Keratinocyte (primary cell): ENCODE results near the gene STK11. TPM values are rescaled to one million over a fixed set of nuclear protein-coding genes. Genes with fewer than 3 reads are reported as not detected.
A peak's percentile ranks its signal among the peaks of the same experiment; 100 is the strongest.

Experiments
- DNase-seq: peaks from one replicate; pipeline ENCODE4 v3.0.0-alpha.2; 2011; ENCODE audit warnings: low read depth, missing footprints, low spot score
- FAIRE-seq: peaks from 2 replicates; lab custom pipeline; 2011; peaks lifted over from hg19 to GRCh38; lab: Jason Lieb, UNC
- H2AFZ ChIP-seq: 2 replicates; pipeline ENCODE4 v1.6.0; 2012; ENCODE audit warnings: low read length, control low read depth, inconsistent platforms; ENCODE audit not compliant: control insufficient read depth
- H3K27ac ChIP-seq: 2 replicates; pipeline ENCODE4 v1.5.1; 2011; ENCODE audit warnings: low read length; ENCODE audit not compliant: control insufficient read depth, insufficient read depth
- H3K27me3 ChIP-seq: 3 replicates; pipeline ENCODE4 v1.6.0; 2011; ENCODE audit warnings: low read length; ENCODE audit not compliant: control insufficient read depth, insufficient read depth; ENCODE audit errors: extremely low read depth
- H3K36me3 ChIP-seq, 2 experiments: 2 replicates in 1 of 2; 3 replicates in 1 of 2; pipeline ENCODE4 v1.5.1; 2011; ENCODE audit warnings: low read length in 2 of 2, mild to moderate bottlenecking in 1 of 2; ENCODE audit not compliant: control insufficient read depth in 2 of 2, insufficient read depth in 2 of 2; ENCODE audit errors: extremely low read depth in 1 of 2
- H3K4me1 ChIP-seq: 3 replicates; pipeline ENCODE4 v1.5.1; 2011; ENCODE audit warnings: low read length; ENCODE audit not compliant: control insufficient read depth, insufficient read depth; ENCODE audit errors: extremely low read depth
- H3K4me2 ChIP-seq: 3 replicates; pipeline ENCODE4 v1.6.0; 2011; ENCODE audit warnings: low read depth, low read length; ENCODE audit not compliant: control insufficient read depth, insufficient read depth; ENCODE audit errors: extremely low read depth
- H3K4me3 ChIP-seq, 3 experiments: fragments of 200-600 bp in 1 of 3; sonication (generic) in 1 of 3; 2 replicates in 2 of 3; 3 replicates in 1 of 3; pipeline ENCODE4 v1.5.1; 2011 to 2016; ENCODE audit warnings: low read length in 3 of 3, mild to moderate bottlenecking in 3 of 3, control low read depth in 2 of 3, inconsistent platforms in 1 of 3, low read depth in 1 of 3, mixed read lengths in 1 of 3, mixed run types in 1 of 3, moderate library complexity in 1 of 3; ENCODE audit not compliant: control insufficient read depth in 2 of 3, insufficient read depth in 2 of 3; ENCODE audit errors: extremely low read depth in 1 of 3
- H3K79me2 ChIP-seq: 2 replicates; pipeline ENCODE4 v1.6.0; 2012; ENCODE audit warnings: low read length; ENCODE audit not compliant: control insufficient read depth, insufficient read depth
- H3K9ac ChIP-seq: 3 replicates; pipeline ENCODE4 v1.6.0; 2011; ENCODE audit warnings: low read length; ENCODE audit not compliant: control insufficient read depth, insufficient read depth; ENCODE audit errors: extremely low read depth
- H3K9me1 ChIP-seq: 3 replicates; pipeline ENCODE4 v1.6.0; 2011; ENCODE audit warnings: low read length; ENCODE audit not compliant: control insufficient read depth, insufficient read depth; ENCODE audit errors: extremely low read depth
- H3K9me3 ChIP-seq: 2 replicates; pipeline ENCODE4 v1.5.1; 2012; ENCODE audit warnings: low read depth, low read length; ENCODE audit not compliant: control insufficient read depth
- H4K20me1 ChIP-seq: 3 replicates; pipeline ENCODE4 v1.6.0; 2011; ENCODE audit warnings: low read length; ENCODE audit not compliant: control insufficient read depth, insufficient read depth; ENCODE audit errors: extremely low read depth
- CTCF ChIP-seq, 3 experiments: IDR thresholded peaks in 1 of 3; conservative IDR thresholded peaks in 1 of 3; optimal IDR thresholded peaks in 1 of 3; 2 replicates in 2 of 3; 3 replicates in 1 of 3; pipeline versions ENCODE3 to v1.5.1; 2011; ENCODE audit warnings: low read length in 3 of 3, mild to moderate bottlenecking in 3 of 3, moderate library complexity in 2 of 3, control low read depth in 1 of 3, inconsistent platforms in 1 of 3; ENCODE audit not compliant: insufficient read depth in 2 of 3; ENCODE audit errors: extremely low read depth in 1 of 3
- EZH2 ChIP-seq: IDR thresholded peaks from one replicate; pipeline ENCODE4 v1.6.1; 2012; ENCODE audit warnings: inconsistent platforms, mild to moderate bottlenecking, low read length, moderate library complexity
- dilution Hi-C: fragments of 300-500 bp; cut with MboI; formaldehyde crosslinking; loops from one replicate; pipeline ENCODE4 v1.7.0; 2020; ENCODE audit warnings: low sequenced_read_pairs; ENCODE audit not compliant: extremely low pct_ligation_motif_present
- polyA plus RNA-seq, 5 experiments: library from polyadenylated mRNA; depleted of rRNA in 3 of 5; stranded (reverse) in 3 of 5; stranded (forward) in 1 of 5; unstranded in 1 of 5; fragments of >200 nt; gene quantifications; 1 replicate in 1 of 5; 2 replicates in 3 of 5; 3 replicates in 1 of 5; pipeline versions ENCODE4 v1.2.1 to v1.2.3, GENCODE V29; 2011 to 2012; ENCODE audit warnings: missing spikeins in 2 of 5, low read depth in 1 of 5, low replicate concordance in 1 of 5

Gene STK11
- polyA plus RNA-seq, 1 donor (not counting 4 experiments of a cell fraction or from before 2014, with no cell fraction given), result 24.6 TPM

DNA sequence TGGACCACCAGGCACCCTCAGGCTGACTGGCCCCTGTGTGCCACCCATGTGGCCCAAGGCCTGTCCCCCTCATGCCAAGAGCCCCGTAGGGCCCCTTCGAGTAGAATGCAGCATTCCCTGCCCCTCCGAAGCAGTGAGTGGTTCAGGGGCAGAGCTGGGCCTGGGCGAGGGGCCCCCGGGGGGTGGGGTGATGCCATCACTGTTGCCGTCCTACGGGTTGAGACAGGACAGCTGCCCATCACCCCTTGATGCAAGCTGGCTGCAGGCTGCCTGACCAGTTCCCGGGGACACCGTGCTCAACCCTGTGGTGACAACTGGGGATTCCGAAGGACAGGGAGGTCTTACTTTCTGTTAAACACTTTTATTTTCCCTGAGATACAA lies 36.2 kb upstream of the STK11 start:
- no peak for FAIRE-seq
- no peak overlapping the region for H2AFZ ChIP-seq

GRCh38 chr19:1169921-1170885 lies 35.4 kb upstream of the STK11 start:
- H3K4me3 ChIP-seq, result peak overlapping the region in 1 of 3 experiments; percentile 65
- no peaks in the 10 kb centered on the region for H3K9me3 ChIP-seq
- H4K20me1 ChIP-seq, result peaks cover 20% of the 10 kb centered on the region

More for the DNA sequence above, 36.2 kb upstream of the STK11 start:
- H3K27me3 ChIP-seq, result no peaks in the 10 kb centered on the region
- H3K27ac ChIP-seq, result peak overlapping the region; percentile 94
- peaks cover 11 to 20% of the 10 kb centered on the region in 2 experiments for H3K36me3 ChIP-seq
- H3K4me2 ChIP-seq, result peak overlapping the region; percentile 93
- no peaks in the 10 kb centered on the region for H3K9me3 ChIP-seq
- peak overlapping the region in 2 of 3 experiments; percentile 5 to 65 for H3K4me3 ChIP-seq
- H3K9ac ChIP-seq, result peak overlapping the region; percentile 89
- H4K20me1 ChIP-seq, result peaks cover 22% of the 10 kb centered on the region
- no peak for TF ChIP-seq EZH2
- no peak for TF ChIP-seq CTCF (optimal IDR thresholded peaks at IDR 0.05 in 1 of 3, IDR thresholded peaks at IDR 0.05 in 1 of 3, conservative IDR thresholded peaks at IDR 0.05 in 1 of 3; ENCODE audit: extremely low read depth in 1 of 3, insufficient read depth in 2 of 3, low read length in 3 of 3)
- no peak for DNase-seq
- peaks cover 50% of the 10 kb centered on the region for H3K4me1 ChIP-seq
- peaks cover 93% of the 10 kb centered on the region for H3K79me2 ChIP-seq
- dilution Hi-C loops, result no loop called here
- H3K9me1 ChIP-seq, result peaks cover 5% of the 10 kb centered on the region

More at GRCh38 chr19:1169921-1170885, 35.4 kb upstream of the STK11 start:
- Histone ChIP-seq H3K9me1 (peaks cover 5% of the 10 kb centered on the region), H3K4me2 (peak overlapping the region; percentile 93), H3K79me2 (peaks cover 85% of the 10 kb centered on the region), H3K36me3 (peaks cover 9 to 20% of the 10 kb centered on the region in 2 experiments), H3K4me1 (peaks cover 50% of the 10 kb centered on the region), H3K9ac (peak overlapping the region; percentile 92), H2AFZ (no peak overlapping the region), H3K27me3 (no peaks in the 10 kb centered on the region), H3K27ac (peak overlapping the region; percentile 94)
- no peak for FAIRE-seq
- dilution Hi-C loops, result no loop called here
- TF ChIP-seq CTCF (optimal IDR thresholded peaks at IDR 0.05 in 1 of 3, IDR thresholded peaks at IDR 0.05 in 1 of 3, conservative IDR thresholded peaks at IDR 0.05 in 1 of 3; ENCODE audit: extremely low read depth in 1 of 3, insufficient read depth in 2 of 3, low read length in 3 of 3) (no peak), EZH2 (no peak)
- DNase-seq, result no peak
